Glutamatergic neuron (in vitro differentiated cells): ENCODE results near the gene ROMO1. TPM values are rescaled to one million over a fixed set of nuclear protein-coding genes. Genes with fewer than 3 reads are reported as not detected.

Experiments
- DNase-seq: peaks from one replicate; pipeline ENCODE4 v3.0.0; 2022
- H3K27ac Mint-ChIP-seq: one replicate; pipeline ENCODE4 v1.8.0; 2020; ENCODE audit warnings: mild to moderate bottlenecking, mixed read lengths, inconsistent platforms; ENCODE audit not compliant: unreplicated experiment
- H3K27me3 Mint-ChIP-seq: one replicate; pipeline ENCODE4 v1.8.0; 2020; ENCODE audit warnings: mild to moderate bottlenecking, moderate library complexity, mixed read lengths, inconsistent platforms; ENCODE audit not compliant: unreplicated experiment
- H3K36me3 Mint-ChIP-seq: one replicate; pipeline ENCODE4 v1.8.0; 2020; ENCODE audit warnings: mild to moderate bottlenecking, mixed read lengths, inconsistent platforms; ENCODE audit not compliant: unreplicated experiment
- H3K4me1 Mint-ChIP-seq: one replicate; pipeline ENCODE4 v1.8.0; 2020; ENCODE audit warnings: mild to moderate bottlenecking, low read depth, mixed read lengths, inconsistent platforms; ENCODE audit not compliant: unreplicated experiment
- H3K4me3 Mint-ChIP-seq: one replicate; pipeline ENCODE4 v1.8.0; 2020; ENCODE audit warnings: mild to moderate bottlenecking, mixed read lengths, inconsistent platforms; ENCODE audit not compliant: unreplicated experiment
- H3K9me3 Mint-ChIP-seq: one replicate; pipeline ENCODE4 v1.8.0; 2020; ENCODE audit warnings: mild to moderate bottlenecking, moderate library complexity, mixed read lengths, inconsistent platforms; ENCODE audit not compliant: unreplicated experiment
- total RNA-seq: library from RNA; stranded (reverse); fragmentation: NEBNext Ultra II Directional; extraction: Animal tissue kit (Norgen Biotek cat#: 25700); gene quantifications from one replicate; pipeline ENCODE4 v1.2.1, GENCODE V29; 2021; ENCODE audit not compliant: unreplicated experiment
- TF ChIP-seq, protein P1 (sequence below): fragments of 200-600 bp; sonication (generic); IDR thresholded peaks from one replicate; pipeline ENCODE4 v1.5.0; 2021; ENCODE audit not compliant: partially characterized antibody, unreplicated experiment

Gene ROMO1
- total RNA-seq, 1 donor from 2014 or later, result 103 TPM

DNA sequence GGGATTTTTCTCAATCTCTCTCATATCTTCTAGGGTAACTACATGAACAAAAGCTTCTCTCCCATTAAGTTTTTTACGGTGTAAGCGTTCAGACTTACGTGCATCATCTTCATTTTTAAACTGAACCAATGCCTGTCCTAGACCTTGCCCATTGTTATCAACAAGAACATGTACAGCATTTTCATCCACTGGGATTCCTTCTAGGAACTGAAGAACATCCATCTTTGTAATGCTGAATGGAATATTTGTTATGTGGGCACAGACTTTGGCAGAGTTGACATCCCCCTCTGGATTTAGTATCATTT is 45.8 kb upstream of the ROMO1 start:
- Mint-ChIP-seq H3K9me3 (no peaks in the 10 kb centered on the region), H3K4me3 (no peak overlapping the region), H3K4me1 (peaks cover 7% of the 10 kb centered on the region), H3K27me3 (no peaks in the 10 kb centered on the region), H3K36me3 (no peaks in the 10 kb centered on the region), H3K27ac (no peak overlapping the region)
- DNase-seq, result no peak
- TF ChIP-seq, protein P1, sequence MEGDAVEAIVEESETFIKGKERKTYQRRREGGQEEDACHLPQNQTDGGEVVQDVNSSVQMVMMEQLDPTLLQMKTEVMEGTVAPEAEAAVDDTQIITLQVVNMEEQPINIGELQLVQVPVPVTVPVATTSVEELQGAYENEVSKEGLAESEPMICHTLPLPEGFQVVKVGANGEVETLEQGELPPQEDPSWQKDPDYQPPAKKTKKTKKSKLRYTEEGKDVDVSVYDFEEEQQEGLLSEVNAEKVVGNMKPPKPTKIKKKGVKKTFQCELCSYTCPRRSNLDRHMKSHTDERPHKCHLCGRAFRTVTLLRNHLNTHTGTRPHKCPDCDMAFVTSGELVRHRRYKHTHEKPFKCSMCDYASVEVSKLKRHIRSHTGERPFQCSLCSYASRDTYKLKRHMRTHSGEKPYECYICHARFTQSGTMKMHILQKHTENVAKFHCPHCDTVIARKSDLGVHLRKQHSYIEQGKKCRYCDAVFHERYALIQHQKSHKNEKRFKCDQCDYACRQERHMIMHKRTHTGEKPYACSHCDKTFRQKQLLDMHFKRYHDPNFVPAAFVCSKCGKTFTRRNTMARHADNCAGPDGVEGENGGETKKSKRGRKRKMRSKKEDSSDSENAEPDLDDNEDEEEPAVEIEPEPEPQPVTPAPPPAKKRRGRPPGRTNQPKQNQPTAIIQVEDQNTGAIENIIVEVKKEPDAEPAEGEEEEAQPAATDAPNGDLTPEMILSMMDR, result no peak

DNA sequence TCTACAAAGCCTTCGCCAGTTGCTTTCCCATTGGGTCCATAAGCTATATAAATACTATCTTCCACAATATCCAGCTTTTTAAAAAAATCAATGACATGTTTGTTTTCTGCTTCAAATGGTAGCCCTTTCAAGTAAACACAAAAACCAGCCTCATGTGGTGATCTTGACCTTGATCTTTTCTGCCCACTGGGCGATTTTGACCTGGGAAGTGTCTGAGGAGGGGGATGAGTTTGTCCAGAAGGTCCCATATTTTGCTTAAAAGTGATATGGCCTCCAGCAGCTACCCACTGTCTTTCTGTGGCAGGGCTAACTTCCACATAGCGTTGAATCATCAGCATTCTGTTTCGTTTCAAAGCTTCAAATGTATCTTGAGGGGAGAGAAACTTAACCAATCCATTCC is 45.3 kb upstream of the ROMO1 start:
- H3K9me3 Mint-ChIP-seq, result no peaks in the 10 kb centered on the region
- no peaks in the 10 kb centered on the region for H3K36me3 Mint-ChIP-seq
- no peak for DNase-seq
- TF ChIP-seq, protein P1, result no peak
- H3K27ac Mint-ChIP-seq, result no peak overlapping the region
- peaks cover 7% of the 10 kb centered on the region for H3K4me1 Mint-ChIP-seq
- no peak overlapping the region for H3K4me3 Mint-ChIP-seq
- no peaks in the 10 kb centered on the region for H3K27me3 Mint-ChIP-seq

DNA sequence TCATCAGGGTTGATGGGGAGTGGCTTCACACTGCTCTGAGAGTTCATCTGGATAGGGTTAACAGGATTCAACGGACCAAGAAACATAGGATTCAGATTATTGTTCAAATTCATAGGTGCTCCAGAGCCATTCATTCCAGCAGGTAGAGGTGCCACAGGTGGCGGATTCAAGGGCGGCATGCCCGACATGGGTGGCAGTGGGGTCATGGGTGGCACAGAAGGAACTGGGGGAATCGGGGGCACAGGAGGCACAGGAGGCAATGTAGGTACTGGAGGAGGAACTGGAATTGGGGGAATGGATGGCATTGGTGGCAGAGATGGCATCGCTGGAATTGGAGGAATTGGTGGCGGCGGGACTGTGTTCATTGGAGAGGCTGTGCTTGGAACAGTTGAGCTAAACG is 44.8 kb upstream of the ROMO1 start:
- Mint-ChIP-seq H3K4me3 (no peak overlapping the region), H3K27ac (no peak overlapping the region), H3K27me3 (no peaks in the 10 kb centered on the region), H3K9me3 (no peaks in the 10 kb centered on the region), H3K4me1 (peaks cover 8% of the 10 kb centered on the region), H3K36me3 (no peaks in the 10 kb centered on the region)
- no peak for DNase-seq
- TF ChIP-seq, protein P1, result no peak

DNA sequence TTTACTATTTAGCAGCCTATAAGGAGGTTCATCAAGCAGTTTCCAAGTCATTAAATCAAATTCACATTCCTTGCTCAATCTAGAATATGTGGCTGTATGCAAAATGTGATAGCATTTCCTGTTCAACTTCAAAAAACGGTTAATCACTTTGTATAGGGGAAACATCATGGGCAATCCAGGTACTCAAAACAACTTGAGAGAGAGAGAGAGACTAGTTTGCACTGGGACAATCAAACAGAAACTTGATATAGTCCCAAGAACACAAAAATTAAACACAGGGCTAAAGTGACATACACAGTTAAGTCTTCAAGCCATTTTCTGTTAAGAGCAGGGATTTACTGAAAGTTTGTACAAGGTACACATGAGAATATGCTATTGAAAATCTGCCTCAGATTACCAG is 41.9 kb upstream of the ROMO1 start:
- Mint-ChIP-seq H3K4me1 (peaks cover 21% of the 10 kb centered on the region), H3K36me3 (no peaks in the 10 kb centered on the region), H3K27ac (no peak overlapping the region), H3K27me3 (no peaks in the 10 kb centered on the region), H3K4me3 (no peak overlapping the region), H3K9me3 (no peaks in the 10 kb centered on the region)
- TF ChIP-seq, protein P1, result no peak
- no peak for DNase-seq

DNA sequence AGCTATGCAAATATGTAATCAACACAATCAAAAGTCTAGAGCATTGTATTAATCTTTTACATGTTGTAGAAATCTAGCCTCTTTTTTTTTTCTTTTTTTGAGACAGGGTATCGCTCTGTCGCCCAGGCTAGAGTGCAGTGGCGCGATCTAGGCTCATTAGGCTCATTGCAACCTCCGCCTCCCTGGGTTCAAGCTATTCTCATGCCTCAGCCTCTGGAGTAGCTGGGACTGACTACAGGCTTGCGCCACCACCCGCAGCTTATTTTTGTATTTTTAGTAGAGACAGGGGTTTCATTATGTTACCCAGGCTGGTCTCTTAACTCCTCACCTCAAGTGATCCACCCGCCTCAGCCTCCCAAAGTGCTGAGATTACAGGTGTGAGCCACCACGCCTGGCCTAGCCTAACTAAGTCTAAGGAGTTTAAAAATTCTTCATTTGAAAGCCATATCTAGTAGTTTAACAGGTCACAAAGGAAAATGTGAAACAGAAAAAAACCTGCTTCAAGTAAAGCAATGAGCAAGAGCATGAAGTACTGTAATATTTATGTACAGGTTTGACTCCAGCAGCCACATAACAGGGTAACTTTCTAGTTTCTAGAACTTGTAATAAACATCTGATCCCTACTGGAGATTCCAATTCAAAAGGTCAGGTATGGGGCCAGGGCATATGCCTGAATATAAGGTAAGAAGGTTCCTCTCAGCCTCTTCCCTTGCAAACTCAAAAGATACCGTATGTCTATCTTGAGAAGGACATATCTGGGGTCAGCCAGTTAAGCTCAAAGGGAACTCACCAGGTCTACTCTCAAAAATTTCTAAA is 38.9 kb upstream of the ROMO1 start:
- H3K4me3 Mint-ChIP-seq, result no peak overlapping the region
- DNase-seq, result no peak
- TF ChIP-seq, protein P1, result no peak
- H3K27ac Mint-ChIP-seq, result no peak overlapping the region
- H3K4me1 Mint-ChIP-seq, result peaks cover 29% of the 10 kb centered on the region
- no peaks in the 10 kb centered on the region for H3K36me3 Mint-ChIP-seq
- peaks cover 3% of the 10 kb centered on the region for H3K27me3 Mint-ChIP-seq
- H3K9me3 Mint-ChIP-seq, result no peaks in the 10 kb centered on the region
